Effector CD4-positive, alpha-beta T cell (primary cell): ENCODE data around the gene GNAT1.
"Not testable (repeated sequence)": the region's sequence is repeated elsewhere in the genome, so short reads cannot be mapped to it uniquely, and the experiment has no call there.

ENCODE experiments used
- DNase-seq: peaks from one replicate; pipeline ENCODE4 v3.0.0-alpha.2; 2020

GNAT1 gene

GRCh38 chr3:50243543-50243895 lies 52.1 kb downstream of the GNAT1 start:
- no peak for DNase-seq

- DNase-seq = not testable (repeated sequence)
These were observed 53.4 kb downstream of the GNAT1 start for GRCh38 chr3:50244813-50245212.

GRCh38 chr3:50245251-50245745 lies 53.9 kb downstream of the GNAT1 start:
- no peak for DNase-seq

DNA sequence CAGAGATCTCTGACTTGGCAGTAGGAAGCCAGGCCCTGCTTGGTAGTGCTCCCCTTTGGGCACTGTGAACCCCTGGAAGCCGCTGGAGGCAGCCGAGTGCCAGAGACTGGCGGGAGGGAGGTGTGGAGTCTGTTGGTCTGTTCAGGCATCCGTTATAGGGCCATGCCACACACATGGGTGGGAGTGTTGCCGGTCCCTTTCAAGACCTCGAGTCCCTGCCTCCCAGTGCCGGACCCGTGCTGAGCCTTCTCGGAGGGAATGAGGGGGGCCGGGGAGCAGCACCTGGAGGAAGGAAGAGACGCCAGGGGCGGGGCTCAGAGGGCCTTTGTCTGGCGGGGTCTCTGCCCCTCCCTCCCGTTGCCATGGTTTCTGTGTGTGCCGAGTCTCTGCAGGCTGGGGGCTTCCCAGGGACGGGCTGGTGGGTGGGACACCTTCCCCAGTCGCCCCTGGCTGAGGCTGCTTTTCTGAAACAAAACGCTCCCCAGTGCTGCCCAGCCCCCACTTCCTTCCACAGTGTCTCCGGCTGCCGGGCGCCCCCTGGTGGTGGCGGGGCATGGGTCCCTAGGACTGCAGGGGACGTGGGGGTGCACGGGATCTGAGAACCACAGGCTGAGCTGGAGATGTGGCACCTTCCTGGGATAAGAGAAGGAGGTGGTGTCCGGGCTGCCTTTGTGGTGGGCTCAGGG lies 54.6 kb downstream of the GNAT1 start:
- DNase-seq = peak; percentile 98

DNA sequence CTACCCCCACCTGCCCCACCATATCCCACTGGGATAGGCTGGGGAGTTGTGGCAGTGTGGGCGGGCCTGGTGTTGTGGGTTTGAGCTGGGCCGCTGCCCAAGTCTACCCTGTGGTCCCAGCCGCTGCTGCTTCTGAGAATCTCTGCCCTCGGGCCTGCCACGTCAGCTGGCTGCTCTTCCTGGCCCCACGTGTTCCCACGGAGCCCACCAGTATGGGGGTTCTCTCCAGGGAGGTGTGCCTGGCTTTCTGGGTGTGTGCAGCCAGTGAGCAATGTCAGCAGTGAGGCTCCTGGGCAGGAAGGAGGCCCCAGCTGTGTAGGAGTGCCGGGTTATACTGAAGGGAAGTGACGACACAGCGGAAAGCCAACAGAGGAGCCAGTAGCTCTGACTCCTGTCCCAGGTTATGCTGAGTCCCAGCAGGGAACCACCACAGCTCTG lies 55.1 kb downstream of the GNAT1 start:
- peak; percentile 75 for DNase-seq
